HCT116 (cell line): ENCODE results near the gene RALGPS2. TPM values are rescaled to one million over a fixed set of nuclear protein-coding genes. Genes with fewer than 3 reads are reported as not detected.

Experiments
- ATAC-seq: fragments of 200-7000 bp; cut with Tn5 transposase; 2 replicates; pipeline ENCODE4 v1.9.1; 2020; ENCODE audit warnings: mild to moderate bottlenecking, moderate library complexity
- BruUV-seq: library from RNA; stranded (reverse); fragments of 400-500 nt; replicated peaks from 2 replicates; lab custom pipeline; 2021; lab: Mats Ljungman, UMichigan
- CTCF ChIA-PET: fragments of 300-600 bp; sonication (Branson Sonifier 250); formaldehyde crosslinking; loops from one replicate; lab custom pipeline; 2021; ENCODE audit warnings: antibody characterized with exemption; lab: Charles Lee
- POLR2A ChIA-PET: fragments of 300-600, 350-600 bp; sonication (Branson Sonifier 250); formaldehyde crosslinking; loops from one replicate; lab custom pipeline; 2021; ENCODE audit warnings: antibody characterized with exemption; lab: Charles Lee
- RAD21 ChIA-PET, 2 experiments: fragments of 300-600 bp; sonication (Branson Sonifier 250); formaldehyde crosslinking; loops; one replicate each; lab custom pipeline; 2023; ENCODE audit warnings: low total read pairs in 2 of 2; ENCODE audit not compliant: uncharacterized antibody in 2 of 2, unreplicated experiment in 2 of 2, low non-redundant PET in 1 of 2; lab: Charles Lee
- DNase-seq: peaks from one replicate; pipeline ENCODE4 v3.0.0-alpha.2; 2010; ENCODE audit warnings: low read depth, low spot score
- H2AFZ ChIP-seq: fragments of 200-600 bp; shearing (Covaris generic), sonication (generic); 2 replicates; pipeline ENCODE4 v1.6.1; 2017; ENCODE audit warnings: low read depth, mixed run types, mixed read lengths, antibody characterized with exemption, low read length; ENCODE audit not compliant: poor library complexity, severe bottlenecking
- H3K27ac ChIP-seq: 2 replicates; pipeline ENCODE4 v1.5.1; 2012; ENCODE audit warnings: low read depth, low read length
- H3K27me3 ChIP-seq: fragments of 200-600 bp; sonication (generic); 2 replicates; pipeline ENCODE4 v1.6.1; 2016; ENCODE audit warnings: mixed run types, low read length, mixed read lengths; ENCODE audit not compliant: insufficient read depth
- H3K36me3 ChIP-seq, 2 experiments: fragments of 200-500 bp in 1 of 2; fragments of 200-600 bp in 1 of 2; sonication (Bioruptor generic) in 1 of 2; sonication (generic) in 1 of 2; 2 replicates each; pipeline versions ENCODE4 v1.5.1 to v1.6.1; 2014 to 2016; ENCODE audit warnings: low read length in 2 of 2, inconsistent platforms in 1 of 2, mixed read lengths in 1 of 2, mixed run types in 1 of 2; ENCODE audit not compliant: insufficient read depth in 2 of 2, control insufficient read depth in 1 of 2
- H3K4me1 ChIP-seq, 2 experiments: fragments of 200-600 bp in 1 of 2; sonication (generic) in 1 of 2; 2 replicates each; pipeline versions ENCODE4 v1.5.1 to v1.6.1; 2012 to 2017; ENCODE audit warnings: low read length in 2 of 2, inconsistent platforms in 1 of 2, mild to moderate bottlenecking in 1 of 2, mixed read lengths in 1 of 2, mixed run types in 1 of 2, moderate library complexity in 1 of 2; ENCODE audit not compliant: insufficient read depth in 2 of 2, control insufficient read depth in 1 of 2
- H3K4me2 ChIP-seq: fragments of 200-600 bp; sonication (generic); 2 replicates; pipeline ENCODE4 v1.6.1; 2017; ENCODE audit warnings: mixed run types, low read length, mixed read lengths
- H3K4me3 ChIP-seq, 2 experiments: fragments of 200-600 bp in 1 of 2; sonication (generic) in 1 of 2; replicated peaks in 1 of 2; 2 replicates each; pipeline ENCODE4 v1.5.1; 2011 to 2016; ENCODE audit warnings: low read length in 2 of 2, control low read depth in 1 of 2, low read depth in 1 of 2, mild to moderate bottlenecking in 1 of 2, mixed read lengths in 1 of 2, mixed run types in 1 of 2
- H3K79me2 ChIP-seq: fragments of 200-600 bp; sonication (generic); 2 replicates; pipeline ENCODE4 v1.6.1; 2017; ENCODE audit warnings: mild to moderate bottlenecking, mixed run types, low read length, moderate library complexity, mixed read lengths; ENCODE audit not compliant: insufficient read depth
- H3K9ac ChIP-seq: fragments of 200-600 bp; sonication (generic); 2 replicates; pipeline ENCODE4 v1.6.1; 2016; ENCODE audit warnings: low read length, mixed read lengths
- H3K9me2 ChIP-seq: fragments of 200-600 bp; sonication (generic), shearing (Covaris generic); 2 replicates; pipeline ENCODE4 v1.6.1; 2017; ENCODE audit warnings: mixed run types, mild to moderate bottlenecking, moderate library complexity; ENCODE audit not compliant: insufficient read depth
- H3K9me3 ChIP-seq, 2 experiments: fragments of 200-500 bp in 1 of 2; fragments of 200-600 bp in 1 of 2; sonication (Bioruptor generic) in 1 of 2; sonication (generic) in 1 of 2; 2 replicates each; pipeline ENCODE4 v1.6.1; 2014 to 2017; ENCODE audit warnings: low read length in 2 of 2, mixed read lengths in 2 of 2, inconsistent platforms in 1 of 2, low read depth in 1 of 2, mild to moderate bottlenecking in 1 of 2, mixed run types in 1 of 2, moderate library complexity in 1 of 2; ENCODE audit not compliant: control insufficient read depth in 1 of 2, insufficient read depth in 1 of 2
- H4K20me1 ChIP-seq: fragments of 200-600 bp; sonication (generic), shearing (Covaris generic); 2 replicates; pipeline ENCODE4 v1.6.1; 2017; ENCODE audit warnings: mixed run types, mild to moderate bottlenecking, moderate library complexity; ENCODE audit not compliant: insufficient read depth
- CBX3 ChIP-seq: IDR thresholded peaks from 2 replicates; pipeline ENCODE4 v1.6.1; 2012; ENCODE audit warnings: low read depth
- CEBPB ChIP-seq: IDR thresholded peaks from 2 replicates; pipeline ENCODE4 v1.6.1; 2012; ENCODE audit warnings: low read depth
- JUND ChIP-seq: IDR thresholded peaks from 2 replicates; pipeline ENCODE4 v1.6.1; 2012
- POLR2A ChIP-seq: IDR thresholded peaks from 2 replicates; pipeline ENCODE4 v1.7.0; 2011; ENCODE audit warnings: borderline replicate concordance; ENCODE audit not compliant: insufficient read depth, insufficient read length; ENCODE audit errors: extremely low read depth
- RAD21 ChIP-seq: IDR thresholded peaks from 2 replicates; pipeline ENCODE4 v1.6.1; 2012; ENCODE audit warnings: low read depth, mild to moderate bottlenecking
- SIN3A ChIP-seq: IDR thresholded peaks from 2 replicates; pipeline ENCODE4 v1.6.1; 2012; ENCODE audit warnings: low read depth
- ZNF274 ChIP-seq: fragments of 200-500 bp; sonication (Bioruptor generic); IDR thresholded peaks from 2 replicates; pipeline ENCODE4 v1.6.1; 2014; ENCODE audit warnings: mild to moderate bottlenecking, low read depth, low read length, inconsistent platforms
- intact Hi-C: fragments of 100-400 bp; cut with micrococcal nuclease; formaldehyde crosslinking; loops from 2 replicates; pipeline ENCODE4 v1.10.0; 2022
- total RNA-seq: library from RNA; stranded (reverse); gene quantifications from one replicate; pipeline ENCODE4 v1.2.1, GENCODE V29; 2021; ENCODE audit not compliant: unreplicated experiment
- TF ChIP-seq, protein P1 (sequence below): IDR thresholded peaks from 2 replicates; pipeline ENCODE4 v1.6.1; 2012; ENCODE audit warnings: low read depth
- TF ChIP-seq, protein P2 (sequence below): IDR thresholded peaks from 2 replicates; pipeline ENCODE4 v1.6.1; 2011; ENCODE audit warnings: mild to moderate bottlenecking, low read length, moderate library complexity; ENCODE audit not compliant: insufficient replicate concordance; ENCODE audit errors: extremely low read depth

The RALGPS2 gene
- total RNA-seq, 1 experiment from 2014 or later: 25.6 TPM

DNA sequence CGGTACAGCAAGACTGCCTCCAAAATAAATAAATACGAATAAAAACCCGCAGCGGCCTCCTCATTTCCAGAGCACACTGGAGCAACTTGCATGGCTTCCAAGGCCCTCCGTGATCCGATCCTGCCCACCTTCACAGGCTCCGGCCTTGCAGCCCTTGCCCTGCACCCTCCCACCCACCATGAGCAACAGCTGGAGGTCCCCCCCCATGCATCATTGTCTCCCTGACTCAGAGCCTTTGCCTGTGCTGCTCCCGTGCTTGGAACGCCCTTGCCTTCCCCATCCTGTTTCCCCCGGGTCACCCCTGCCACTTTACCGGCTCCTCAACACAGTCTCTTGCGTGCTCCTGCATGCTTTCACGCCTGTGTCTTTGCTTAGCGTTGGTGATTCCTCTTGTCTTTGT lies 216.8 kb downstream of the RALGPS2 start:
- CTCF ChIA-PET: no interaction called here

More for the DNA sequence above, 216.8 kb downstream of the RALGPS2 start:
- Histone ChIP-seq H3K4me3 (no peak overlapping the region), H3K27me3 (no peaks in the 10 kb centered on the region), H3K4me2 (no peak overlapping the region), H3K79me2 (no peaks in the 10 kb centered on the region), H2AFZ (no peak overlapping the region), H3K4me1 (no peaks in the 10 kb centered on the region), H3K9me3 (no peaks in the 10 kb centered on the region), H4K20me1 (no peaks in the 10 kb centered on the region), H3K36me3 (no peaks in the 10 kb centered on the region), H3K27ac (no peak overlapping the region), H3K9ac (no peak overlapping the region), H3K9me2 (no peaks in the 10 kb centered on the region)
- RAD21 ChIA-PET: no interaction called here
- no TSS peak for BruUV-seq
- TF ChIP-seq CBX3 (no peak), CEBPB (no peak), RAD21 (no peak), POLR2A (no peak), SIN3A (no peak), JUND (no peak), ZNF274 (no peak)
- TF ChIP-seq, protein P1, sequence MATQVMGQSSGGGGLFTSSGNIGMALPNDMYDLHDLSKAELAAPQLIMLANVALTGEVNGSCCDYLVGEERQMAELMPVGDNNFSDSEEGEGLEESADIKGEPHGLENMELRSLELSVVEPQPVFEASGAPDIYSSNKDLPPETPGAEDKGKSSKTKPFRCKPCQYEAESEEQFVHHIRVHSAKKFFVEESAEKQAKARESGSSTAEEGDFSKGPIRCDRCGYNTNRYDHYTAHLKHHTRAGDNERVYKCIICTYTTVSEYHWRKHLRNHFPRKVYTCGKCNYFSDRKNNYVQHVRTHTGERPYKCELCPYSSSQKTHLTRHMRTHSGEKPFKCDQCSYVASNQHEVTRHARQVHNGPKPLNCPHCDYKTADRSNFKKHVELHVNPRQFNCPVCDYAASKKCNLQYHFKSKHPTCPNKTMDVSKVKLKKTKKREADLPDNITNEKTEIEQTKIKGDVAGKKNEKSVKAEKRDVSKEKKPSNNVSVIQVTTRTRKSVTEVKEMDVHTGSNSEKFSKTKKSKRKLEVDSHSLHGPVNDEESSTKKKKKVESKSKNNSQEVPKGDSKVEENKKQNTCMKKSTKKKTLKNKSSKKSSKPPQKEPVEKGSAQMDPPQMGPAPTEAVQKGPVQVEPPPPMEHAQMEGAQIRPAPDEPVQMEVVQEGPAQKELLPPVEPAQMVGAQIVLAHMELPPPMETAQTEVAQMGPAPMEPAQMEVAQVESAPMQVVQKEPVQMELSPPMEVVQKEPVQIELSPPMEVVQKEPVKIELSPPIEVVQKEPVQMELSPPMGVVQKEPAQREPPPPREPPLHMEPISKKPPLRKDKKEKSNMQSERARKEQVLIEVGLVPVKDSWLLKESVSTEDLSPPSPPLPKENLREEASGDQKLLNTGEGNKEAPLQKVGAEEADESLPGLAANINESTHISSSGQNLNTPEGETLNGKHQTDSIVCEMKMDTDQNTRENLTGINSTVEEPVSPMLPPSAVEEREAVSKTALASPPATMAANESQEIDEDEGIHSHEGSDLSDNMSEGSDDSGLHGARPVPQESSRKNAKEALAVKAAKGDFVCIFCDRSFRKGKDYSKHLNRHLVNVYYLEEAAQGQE: no peak
- TF ChIP-seq, protein P2, sequence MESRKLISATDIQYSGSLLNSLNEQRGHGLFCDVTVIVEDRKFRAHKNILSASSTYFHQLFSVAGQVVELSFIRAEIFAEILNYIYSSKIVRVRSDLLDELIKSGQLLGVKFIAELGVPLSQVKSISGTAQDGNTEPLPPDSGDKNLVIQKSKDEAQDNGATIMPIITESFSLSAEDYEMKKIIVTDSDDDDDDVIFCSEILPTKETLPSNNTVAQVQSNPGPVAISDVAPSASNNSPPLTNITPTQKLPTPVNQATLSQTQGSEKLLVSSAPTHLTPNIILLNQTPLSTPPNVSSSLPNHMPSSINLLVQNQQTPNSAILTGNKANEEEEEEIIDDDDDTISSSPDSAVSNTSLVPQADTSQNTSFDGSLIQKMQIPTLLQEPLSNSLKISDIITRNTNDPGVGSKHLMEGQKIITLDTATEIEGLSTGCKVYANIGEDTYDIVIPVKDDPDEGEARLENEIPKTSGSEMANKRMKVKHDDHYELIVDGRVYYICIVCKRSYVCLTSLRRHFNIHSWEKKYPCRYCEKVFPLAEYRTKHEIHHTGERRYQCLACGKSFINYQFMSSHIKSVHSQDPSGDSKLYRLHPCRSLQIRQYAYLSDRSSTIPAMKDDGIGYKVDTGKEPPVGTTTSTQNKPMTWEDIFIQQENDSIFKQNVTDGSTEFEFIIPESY: no peak
- intact Hi-C loops: no loop called here
- DNase-seq (no peak), ATAC-seq (no peak)
- POLR2A ChIA-PET: interaction anchor here (0.6 kb wide), 1 partner anchor 618 kb away, joined by 3 read pairs; no protein-coding TSS in a partner anchor
